NCI-H748 (cell line): ENCODE results near the gene GLA.
A peak's percentile ranks its signal among the peaks of the same experiment; 100 is the strongest.

Experiments used
- DNase-seq: peaks from one replicate; lab custom pipeline; 2025; ENCODE audit not compliant: unreplicated experiment; lab: John Stamatoyannopoulos, UW

The GLA gene

DNA sequence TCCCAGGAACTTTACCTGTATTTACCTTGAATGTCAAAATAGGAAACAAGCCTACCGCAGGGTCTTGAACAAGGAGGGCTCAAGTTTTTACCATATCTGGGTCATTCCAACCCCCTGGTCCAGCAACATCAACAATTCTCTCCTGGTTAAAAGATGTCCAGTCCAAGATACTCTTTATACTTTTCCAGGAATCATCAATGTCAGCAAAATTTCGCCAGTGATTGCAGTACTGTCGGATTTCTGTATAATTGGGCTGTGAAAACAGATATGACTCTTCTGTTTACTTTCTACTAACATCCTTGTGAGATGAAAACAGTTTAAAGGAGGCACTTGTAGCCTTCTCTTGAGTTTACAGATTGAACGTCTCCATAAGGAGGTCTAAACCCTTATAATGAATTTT is 9.0 kb downstream of the GLA start:
- DNase-seq, result no peak

DNA sequence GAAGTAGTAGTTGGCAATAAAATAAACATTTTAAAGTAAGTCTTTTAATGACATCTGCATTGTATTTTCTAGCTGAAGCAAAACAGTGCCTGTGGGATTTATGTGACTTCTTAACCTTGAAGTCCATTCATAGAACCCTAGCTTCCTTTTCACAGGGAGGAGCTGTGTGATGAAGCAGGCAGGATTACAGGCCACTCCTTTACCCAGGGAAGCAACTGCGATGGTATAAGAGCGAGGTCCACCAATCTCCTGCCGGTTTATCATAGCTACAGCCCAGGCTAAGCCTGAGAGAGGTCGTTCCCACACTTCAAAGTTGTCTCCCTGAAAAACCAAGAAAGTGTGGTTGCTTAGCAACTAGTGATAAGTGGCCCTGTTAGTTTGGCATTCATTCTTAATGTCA is 9.9 kb downstream of the GLA start:
- no peak for DNase-seq

- no peak for DNase-seq
Measured at GRCh38 chrX:101395789-101396188, 11.9 kb downstream of the GLA start.

DNA sequence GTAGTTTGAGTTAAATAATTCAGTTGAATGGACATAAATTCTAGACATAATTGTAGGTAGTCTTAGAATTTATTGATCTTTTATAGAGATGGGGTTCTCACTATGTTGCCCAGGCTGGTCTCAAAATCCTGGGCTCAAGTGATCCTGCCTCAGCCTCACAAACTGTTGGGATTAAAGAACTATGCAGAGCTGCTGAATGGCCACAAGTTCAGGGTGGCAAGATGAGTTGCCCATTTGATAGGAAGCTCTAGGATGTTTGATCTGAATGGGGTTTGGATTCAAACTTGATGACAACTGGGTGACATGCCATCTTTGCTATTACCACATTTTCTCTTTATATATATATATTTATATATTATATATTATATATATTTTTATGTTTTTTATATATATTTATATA is 13.4 kb downstream of the GLA start:
- no peak for DNase-seq

DNA sequence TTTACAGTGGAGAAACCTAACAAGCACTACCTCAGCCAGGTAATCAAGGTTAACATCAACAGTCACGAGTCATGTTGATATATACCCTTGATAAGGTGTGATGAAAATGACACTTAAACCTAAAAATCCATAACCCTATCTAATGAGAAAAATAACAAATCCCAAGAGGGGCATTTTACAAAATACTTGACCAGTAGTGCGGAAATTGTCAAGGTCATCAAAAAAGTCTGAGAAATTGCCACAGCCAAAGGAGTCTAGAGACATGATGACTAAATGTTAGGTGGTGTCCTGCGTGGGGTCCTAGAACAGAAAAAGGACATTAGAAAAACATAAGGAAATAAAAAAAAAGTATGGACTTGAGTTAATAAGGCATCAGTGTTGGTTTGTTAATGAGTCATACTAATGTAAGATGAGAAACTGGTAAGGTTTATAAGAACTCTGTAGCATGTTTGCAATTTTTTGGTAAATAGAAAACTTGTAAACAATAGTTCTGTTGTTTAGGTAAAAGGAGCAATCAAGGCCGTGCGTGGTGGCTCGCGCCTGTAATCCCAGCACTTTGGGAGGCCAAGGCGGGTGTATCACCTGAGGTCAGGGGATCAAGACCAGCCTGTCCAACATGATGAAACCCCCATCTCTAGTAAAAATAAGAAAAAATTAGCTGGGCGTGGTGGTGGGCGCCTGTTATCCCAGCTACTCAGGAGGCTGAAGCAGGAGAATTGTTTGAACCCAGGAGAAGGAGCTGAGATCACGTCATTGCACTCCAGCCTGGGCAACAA is 14.0 kb downstream of the GLA start:
- no peak for DNase-seq

DNA sequence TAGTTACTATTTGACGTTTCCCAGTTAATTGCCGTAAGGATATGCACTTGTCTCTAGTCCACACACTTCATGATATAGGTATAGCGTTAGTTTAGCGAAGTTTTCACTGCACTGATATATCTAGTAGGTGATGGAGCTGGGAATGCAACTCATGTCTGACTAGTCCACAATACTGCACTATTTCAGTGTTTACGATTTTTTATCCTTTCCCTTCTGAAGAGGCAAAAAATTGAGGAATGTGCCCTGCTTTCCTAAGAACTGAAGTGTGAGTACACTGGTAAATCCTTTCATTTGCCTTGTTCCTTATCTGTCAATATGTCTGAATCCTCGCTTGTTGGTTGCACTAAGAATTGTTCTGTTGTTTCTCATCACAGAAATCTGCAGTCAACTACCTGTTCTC is 15.9 kb downstream of the GLA start:
- no peak for DNase-seq

- DNase-seq, result peak; percentile 95
Measured at GRCh38 chrX:101390664-101391525, 16.8 kb downstream of the GLA start, which contains the start of gene RPL36A. TSS of gene RPL36A (plus strand) at chrX:101391011. CDS start at chrX:101391044, 33 bp downstream.

DNA sequence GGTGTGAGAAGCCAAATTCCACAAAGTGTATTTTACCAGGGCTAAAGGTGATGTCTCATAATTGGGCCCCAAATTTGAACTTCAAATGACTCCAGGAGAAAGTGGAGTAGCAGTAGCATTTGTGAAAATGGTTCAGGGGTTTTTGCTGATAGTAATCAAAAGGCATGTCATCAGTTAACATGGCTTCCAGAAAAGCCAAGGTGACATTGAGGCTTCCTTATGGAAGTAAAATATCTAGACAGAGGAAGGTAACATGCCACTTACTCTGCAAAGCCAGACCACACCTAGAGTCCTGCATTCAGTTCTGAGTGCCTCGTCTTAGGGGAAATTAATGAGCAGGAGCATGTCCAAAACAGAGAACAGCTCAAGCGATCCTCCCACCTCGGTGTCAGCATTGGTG is 19.1 kb downstream of the GLA start:
- no peak for DNase-seq

- DNase-seq, result no peak
Measured at GRCh38 chrX:101386542-101386885, 21.2 kb downstream of the GLA start.

DNA sequence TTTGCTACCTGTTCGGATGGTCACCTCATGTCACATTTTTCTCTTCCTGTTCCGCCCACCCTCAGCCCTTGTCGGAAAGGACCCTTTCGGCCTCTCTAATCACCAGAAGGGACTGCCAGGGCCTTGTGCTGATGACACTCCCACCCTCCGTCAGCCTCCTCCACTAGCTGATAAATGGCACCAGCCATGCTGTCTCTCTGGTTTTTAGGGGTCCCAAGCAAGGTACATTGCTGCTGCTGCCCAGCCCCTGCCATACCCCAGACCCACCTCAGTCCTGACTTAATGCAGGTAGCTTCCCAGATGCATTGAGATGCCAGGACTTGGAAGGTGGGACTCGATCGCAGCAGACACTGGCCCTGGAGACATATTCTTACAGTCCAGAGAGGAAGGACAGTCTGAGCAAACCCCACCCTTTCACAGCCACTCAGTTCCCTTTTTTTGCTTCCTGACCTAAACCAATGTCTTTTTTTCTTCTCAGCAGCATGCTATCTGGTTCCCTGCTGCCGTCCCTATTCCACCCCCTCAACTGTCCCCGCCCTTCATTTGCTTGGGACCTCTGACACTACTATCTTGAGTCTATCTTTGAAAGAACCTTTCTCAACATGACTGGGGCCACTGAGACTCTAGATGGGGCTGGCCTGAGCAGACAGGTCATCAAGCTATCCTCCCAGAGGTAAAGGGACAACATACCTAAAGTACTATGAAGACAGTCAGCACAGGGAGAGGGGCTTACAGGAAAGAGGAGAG is 21.8 kb downstream of the GLA start, which contains the start of gene BTK:
BTK (minus strand) TSS at position 397 of the 747 bp plus-strand sequence. CDS start 10,907 bp downstream, outside the sequence.
- DNase-seq, result no peak

DNA sequence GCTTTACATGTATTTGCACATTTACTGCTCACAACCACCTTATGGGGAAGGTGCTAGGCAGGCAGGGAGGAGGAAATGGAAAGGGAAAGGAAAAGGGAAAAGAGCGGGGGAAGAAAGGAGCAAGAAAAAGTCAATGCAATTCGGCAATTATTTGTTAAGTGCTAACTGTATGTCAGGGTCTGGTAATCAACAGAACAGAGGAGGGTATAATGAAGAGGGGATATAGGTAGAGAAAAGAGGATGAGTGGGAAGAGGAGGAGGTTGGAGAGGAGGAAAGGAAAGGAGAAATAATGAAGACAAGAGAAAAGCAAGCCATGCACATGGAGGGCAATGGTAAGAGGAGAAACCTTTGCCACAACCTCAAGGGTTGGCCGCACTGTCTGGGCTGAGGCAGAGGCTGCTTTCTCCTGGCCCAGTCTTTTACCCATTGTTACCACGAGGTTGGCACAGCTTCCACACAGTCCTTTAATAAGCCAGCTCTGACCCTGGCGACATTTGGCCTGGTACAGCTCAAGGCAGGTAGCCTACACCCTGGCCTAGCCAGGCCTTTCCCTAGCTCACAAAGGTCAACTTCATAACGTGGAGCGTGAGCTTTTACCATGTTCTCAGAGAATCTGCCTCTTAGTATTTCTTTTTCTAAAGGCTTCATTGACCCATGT is 22.6 kb downstream of the GLA start:
- no peak for DNase-seq

GRCh38 chrX:101383679-101384205 is 24.0 kb downstream of the GLA start:
- DNase-seq, result no peak

GRCh38 chrX:101377547-101377946 is 30.2 kb downstream of the GLA start:
- DNase-seq, result no peak

- DNase-seq, result no peak
Measured at GRCh38 chrX:101370888-101371504, 36.7 kb downstream of the GLA start.

- DNase-seq, result no peak
Measured at GRCh38 chrX:101369687-101370086, 38.0 kb downstream of the GLA start.

- no peak for DNase-seq
Measured at GRCh38 chrX:101368800-101369199, 38.9 kb downstream of the GLA start.

GRCh38 chrX:101365301-101365795 is 42.4 kb downstream of the GLA start:
- no peak for DNase-seq

DNA sequence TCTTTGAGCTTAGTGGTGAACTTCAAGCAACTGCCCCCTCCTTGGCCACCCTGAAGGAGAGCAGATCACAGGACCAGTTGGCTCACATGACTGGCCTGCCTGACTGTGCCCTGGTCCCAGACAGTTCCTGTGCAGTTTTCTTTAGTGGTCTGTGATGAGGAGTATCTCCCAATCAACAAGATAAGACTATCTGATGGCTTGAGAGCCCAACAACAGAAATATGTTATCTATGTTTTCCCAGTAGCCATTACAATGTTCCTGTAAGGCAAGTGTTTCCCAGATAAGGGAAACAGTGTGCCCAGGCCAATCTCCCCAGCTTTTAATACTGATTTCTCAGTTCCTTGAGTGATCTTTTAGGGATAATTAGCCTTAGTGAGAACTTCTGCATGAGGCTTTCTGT is 45.0 kb downstream of the GLA start:
- DNase-seq, result no peak

DNA sequence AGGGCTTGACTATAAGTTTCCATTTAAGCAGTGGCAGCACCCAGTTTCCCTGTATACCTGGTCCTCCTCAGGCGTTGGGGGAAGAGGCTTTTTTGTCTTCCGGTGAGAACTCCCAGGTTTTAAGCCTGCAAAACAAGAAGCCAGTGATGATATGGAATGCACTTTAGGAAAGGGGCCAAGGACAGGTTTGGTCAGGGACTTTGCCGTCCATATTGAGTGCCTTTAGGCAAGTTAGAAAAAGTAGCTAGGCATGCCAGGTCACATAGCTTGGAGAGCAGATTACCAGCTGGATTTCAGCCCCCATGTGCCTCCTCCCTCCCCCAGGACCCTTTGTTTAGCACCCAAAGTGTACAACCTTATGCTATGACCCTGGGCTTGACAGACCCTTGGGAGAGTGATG is 45.6 kb downstream of the GLA start:
- no peak for DNase-seq

DNA sequence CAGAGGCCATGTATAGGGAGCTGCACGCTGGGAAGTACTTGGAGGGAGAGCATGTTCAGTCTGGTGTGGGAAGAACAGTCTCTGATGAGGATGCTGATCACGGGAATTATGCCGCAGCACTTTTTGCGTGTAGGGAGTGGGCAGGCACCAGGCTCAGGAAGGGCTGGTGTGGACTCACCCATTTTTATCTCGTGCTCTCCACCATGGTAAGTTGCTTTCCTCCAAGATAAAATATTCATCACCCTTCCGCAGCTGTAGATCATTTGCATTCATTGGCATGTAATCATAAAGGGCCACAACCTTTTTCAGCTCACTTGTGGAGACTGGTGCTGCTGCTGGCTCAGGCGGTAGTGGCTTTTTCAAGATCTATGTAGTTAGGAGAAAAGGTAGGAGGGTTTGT is 47.3 kb downstream of the GLA start:
- no peak for DNase-seq
